ENCODE data around the gene SMIM35.

SMIM35 gene

GRCh38 chr11:118002541-118003423 is 84.0 kb downstream of the SMIM35 start:
- no peak for DNase-seq (ENCODE audit: low read depth)

DNA sequence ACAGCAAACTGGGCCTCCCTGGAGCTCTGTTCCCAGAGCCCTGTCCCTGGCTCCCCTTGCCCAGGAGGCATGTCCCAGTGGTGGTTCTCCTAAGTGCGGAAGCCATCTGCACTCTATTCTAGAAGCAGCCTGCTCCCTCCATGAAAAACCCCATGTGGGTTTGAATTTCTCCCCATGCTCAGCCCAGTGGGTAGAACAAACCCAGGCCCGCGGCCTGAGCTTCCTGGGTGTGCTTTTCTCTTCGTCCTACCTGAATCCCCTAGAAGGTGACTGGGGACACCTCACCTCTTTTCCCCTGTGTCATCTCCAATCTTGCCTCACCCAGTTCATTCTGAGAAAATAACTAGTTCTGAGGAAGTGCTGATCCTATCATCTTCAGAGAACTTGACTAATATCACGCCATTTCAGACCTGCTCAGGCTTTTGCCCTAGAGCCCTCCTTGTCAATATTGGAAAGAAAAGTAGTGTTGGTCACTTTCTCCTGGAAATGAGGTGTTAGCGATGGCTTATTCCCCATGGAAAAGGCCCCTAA is 84.7 kb downstream of the SMIM35 start:
- no peak for DNase-seq (ENCODE audit: low read depth)

DNA sequence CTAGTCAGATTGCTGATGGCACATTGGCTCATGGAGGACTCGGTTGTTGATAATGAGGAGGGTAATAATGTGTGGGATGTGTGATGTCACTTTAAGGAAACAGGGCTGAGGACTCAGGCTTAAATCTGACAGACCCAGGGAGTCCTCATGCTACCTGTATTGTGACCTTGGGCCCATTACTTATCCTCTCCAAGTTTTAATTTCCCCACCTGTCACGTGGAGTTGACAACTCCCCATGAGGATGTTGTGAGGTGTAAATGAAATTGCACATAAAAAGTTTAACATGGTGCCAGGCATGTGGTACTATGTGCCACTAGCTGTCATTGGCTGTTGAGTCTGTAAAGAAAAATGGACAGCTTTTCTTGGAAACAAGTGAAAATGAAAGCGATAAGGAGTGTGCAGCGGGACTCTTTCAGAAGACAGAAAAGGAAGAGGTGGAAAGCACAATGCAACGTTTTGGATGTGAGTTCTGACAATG is 85.2 kb downstream of the SMIM35 start:
- DNase-seq (ENCODE audit: low read depth), result no peak

DNA sequence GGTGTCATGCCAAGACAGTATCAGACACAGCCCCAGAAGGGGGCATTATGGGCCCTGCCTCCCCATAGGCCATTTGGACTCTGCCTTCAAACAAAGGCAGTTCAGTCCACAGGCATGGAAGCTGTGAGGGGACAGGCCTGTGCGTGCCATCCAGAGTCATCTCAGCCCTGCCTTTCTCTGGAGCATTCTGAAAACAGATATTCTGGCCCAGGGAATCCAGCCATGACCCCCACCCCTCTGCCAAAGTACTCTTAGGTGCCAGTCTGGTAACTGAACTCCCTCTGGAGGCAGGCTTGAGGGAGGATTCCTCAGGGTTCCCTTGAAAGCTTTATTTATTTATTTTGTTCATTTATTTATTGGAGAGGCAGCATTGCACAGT is 85.9 kb downstream of the SMIM35 start:
- no peak for DNase-seq (ENCODE audit: low read depth)

- no peak for DNase-seq (ENCODE audit: low read depth)
Measured at GRCh38 chr11:118000067-118000849, 86.5 kb downstream of the SMIM35 start.

DNA sequence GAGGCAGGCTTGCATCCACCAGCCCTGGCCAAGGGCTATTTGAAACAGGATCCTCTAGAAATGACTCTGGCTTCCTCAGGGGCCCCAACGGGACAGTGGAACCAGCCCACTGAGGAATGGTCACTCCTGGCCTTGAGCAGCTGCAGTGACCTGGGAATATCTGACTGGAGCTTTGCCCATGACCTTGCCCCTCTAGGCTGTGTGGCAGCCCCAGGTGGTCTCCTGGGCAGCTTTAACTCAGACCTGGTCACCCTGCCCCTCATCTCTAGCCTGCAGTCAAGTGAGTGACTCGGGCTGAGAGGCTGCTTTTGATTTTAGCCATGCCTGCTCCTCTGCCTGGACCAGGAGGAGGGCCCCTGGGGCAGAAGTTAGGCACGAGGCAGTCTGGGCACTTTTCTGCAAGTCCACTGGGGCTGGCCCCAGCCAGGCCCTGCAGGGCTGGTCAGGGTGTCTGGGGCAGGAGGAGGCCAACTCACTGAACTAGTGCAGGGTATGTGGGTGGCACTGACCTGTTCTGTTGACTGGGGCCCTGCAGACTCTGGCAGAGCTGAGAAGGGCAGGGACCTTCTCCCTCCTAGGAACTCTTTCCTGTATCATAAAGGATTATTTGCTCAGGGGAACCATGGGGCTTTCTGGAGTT is 87.3 kb downstream of the SMIM35 start:
- DNase-seq (ENCODE audit: low read depth), result no peak

DNA sequence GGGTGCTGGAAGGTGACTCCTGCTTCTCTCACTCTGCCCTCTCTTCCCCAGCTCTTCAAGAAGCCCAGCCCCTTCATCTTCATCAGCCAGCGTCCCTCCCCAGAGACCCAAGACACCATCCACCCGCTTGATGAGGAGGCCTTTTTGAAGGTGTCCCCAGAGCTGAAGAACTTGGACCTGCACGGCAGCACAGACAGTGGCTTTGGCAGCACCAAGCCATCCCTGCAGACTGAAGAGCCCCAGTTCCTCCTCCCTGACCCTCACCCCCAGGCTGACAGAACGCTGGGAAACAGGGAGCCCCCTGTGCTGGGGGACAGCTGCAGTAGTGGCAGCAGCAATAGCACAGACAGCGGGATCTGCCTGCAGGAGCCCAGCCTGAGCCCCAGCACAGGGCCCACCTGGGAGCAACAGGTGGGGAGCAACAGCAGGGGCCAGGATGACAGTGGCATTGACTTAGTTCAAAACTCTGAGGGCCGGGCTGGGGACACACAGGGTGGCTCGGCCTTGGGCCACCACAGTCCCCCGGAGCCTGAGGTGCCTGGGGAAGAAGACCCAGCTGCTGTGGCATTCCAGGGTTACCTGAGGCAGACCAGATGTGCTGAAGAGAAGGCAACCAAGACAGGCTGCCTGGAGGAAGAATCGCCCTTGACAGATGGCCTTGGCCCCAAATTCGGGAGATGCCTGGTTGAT is 88.0 kb downstream of the SMIM35 start:
- no peak for DNase-seq (ENCODE audit: low read depth)

DNA sequence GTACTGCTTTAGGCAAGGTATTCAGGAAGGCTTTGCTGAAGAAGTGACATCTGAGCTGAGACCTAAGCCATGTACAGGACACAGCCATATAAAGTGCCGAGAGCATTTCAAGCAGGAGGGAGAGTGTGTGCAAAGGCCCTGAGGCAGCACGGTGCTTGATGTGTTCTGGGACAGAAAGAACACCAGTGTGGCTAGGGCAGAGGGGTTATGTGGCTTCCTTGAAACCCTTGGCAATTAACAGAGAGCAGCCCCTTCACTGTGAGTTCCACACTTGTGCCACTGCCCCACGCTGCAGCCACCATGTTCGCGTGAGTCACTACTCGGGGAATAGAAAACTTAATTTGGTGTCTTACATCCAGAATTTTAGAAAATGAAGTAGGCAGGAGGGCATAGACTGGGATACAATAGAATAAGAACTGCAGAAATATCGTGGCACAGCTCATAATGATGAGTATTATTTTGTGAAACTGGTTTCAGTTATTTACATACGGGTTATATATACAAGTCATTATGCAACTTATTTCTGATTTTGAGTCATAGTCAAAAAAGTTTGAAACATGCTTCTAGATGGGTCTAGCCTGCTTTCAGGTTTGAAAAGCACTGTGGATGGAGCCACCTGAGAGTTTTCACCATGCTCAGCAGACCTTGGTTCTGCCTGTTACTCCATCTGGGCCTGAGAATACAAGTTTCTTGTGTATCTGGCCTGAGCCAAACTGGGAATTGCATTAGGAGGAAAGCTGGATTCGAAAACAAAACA is 88.8 kb downstream of the SMIM35 start:
- DNase-seq (ENCODE audit: low read depth), result no peak

DNA sequence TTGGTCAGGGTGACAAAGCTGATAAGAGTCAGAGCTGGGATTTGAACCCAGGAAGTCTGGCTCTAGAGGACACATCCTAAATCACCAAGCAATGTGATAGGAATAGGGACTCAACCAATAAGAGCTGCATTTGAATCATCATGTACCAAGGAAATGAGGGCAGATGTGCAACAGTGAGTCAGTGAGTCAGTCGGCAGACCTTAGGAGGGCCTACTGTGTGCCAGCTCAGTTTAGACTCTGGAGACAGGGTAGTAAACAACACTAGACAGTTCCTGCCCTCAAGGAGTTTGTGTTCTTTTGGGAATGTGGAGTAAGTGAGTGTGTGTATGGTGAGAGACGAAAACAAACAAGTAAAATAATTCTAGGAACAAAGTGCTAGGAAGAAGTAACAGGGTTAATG is 89.4 kb downstream of the SMIM35 start:
- no peak for DNase-seq (ENCODE audit: low read depth)

GRCh38 chr11:117996058-117996457 is 90.7 kb downstream of the SMIM35 start:
- DNase-seq (ENCODE audit: low read depth), result no peak

- DNase-seq (ENCODE audit: low read depth), result no peak
Measured at GRCh38 chr11:117995472-117995871, 91.3 kb downstream of the SMIM35 start.

- DNase-seq (ENCODE audit: low read depth), result no peak
Measured at GRCh38 chr11:117993988-117994745, 92.6 kb downstream of the SMIM35 start.

DNA sequence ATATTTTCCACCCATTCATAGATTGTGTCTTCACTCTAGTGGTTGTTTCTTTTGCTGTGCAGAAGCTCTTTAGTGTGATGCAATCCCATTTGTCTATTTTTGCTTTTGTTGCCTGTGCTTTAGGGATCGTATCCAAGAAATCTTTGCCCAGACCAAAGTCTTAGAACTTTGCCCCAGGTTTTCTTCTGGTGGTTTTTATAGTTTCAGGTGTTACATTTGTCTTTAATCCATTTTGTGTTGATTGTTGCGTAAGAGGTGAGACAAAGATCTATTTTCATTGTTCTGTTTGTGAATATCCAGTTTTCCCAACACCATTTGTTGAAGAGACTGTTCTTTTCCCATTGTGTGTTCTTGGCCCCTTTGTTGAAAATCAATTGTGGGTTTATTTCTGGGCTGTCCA is 94.1 kb downstream of the SMIM35 start:
- no peak for DNase-seq (ENCODE audit: low read depth)

DNA sequence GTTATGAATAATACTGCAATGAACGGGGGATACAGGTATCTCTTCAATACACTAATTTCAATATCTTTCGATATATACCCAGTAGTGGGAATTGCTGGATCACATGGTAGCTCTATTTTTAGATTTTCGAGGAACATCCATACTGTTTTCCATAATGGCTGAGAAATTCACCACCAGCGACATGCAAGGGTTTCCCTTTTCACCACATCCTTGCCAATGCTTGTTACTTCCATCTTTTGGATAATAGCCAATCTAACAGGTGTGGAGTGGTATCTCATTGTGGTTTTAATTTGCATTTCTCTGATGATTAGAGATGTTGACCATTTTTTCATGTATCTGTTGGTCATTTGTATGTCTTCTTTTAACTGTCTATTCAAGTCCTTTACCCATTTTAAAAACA is 94.6 kb downstream of the SMIM35 start:
- DNase-seq (ENCODE audit: low read depth), result no peak

- DNase-seq (ENCODE audit: low read depth), result no peak
Measured at GRCh38 chr11:117989351-117990102, 97.2 kb downstream of the SMIM35 start.

DNA sequence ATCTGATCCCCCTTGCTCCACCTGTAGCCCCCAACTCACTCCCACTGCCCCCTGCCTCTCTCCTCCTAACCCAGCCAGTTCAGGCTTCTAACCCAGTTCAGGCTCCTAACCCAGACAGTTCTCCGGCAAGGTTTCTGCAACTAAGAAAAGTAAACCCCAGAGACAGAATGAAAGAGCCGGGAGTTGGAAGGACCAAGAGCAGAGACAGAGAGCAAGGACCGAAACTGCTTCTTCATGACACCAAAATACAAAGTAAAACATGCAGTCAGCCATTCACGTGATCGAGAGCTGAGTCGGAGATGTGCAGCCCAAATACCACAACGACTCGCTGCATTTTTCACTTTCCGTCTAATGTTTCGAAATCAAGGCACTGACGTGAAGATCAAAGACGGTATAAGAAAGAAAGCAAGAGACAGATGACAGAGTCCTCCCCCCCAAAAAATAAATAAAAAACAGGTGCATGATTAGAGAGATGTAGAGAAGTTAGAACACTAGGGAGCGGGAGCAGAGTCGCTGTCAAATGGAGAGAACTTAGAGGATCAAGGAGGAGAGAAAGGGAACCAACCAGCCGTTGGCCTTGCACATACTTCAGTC is 99.7 kb downstream of the SMIM35 start:
- DNase-seq (ENCODE audit: low read depth), result no peak

DNA sequence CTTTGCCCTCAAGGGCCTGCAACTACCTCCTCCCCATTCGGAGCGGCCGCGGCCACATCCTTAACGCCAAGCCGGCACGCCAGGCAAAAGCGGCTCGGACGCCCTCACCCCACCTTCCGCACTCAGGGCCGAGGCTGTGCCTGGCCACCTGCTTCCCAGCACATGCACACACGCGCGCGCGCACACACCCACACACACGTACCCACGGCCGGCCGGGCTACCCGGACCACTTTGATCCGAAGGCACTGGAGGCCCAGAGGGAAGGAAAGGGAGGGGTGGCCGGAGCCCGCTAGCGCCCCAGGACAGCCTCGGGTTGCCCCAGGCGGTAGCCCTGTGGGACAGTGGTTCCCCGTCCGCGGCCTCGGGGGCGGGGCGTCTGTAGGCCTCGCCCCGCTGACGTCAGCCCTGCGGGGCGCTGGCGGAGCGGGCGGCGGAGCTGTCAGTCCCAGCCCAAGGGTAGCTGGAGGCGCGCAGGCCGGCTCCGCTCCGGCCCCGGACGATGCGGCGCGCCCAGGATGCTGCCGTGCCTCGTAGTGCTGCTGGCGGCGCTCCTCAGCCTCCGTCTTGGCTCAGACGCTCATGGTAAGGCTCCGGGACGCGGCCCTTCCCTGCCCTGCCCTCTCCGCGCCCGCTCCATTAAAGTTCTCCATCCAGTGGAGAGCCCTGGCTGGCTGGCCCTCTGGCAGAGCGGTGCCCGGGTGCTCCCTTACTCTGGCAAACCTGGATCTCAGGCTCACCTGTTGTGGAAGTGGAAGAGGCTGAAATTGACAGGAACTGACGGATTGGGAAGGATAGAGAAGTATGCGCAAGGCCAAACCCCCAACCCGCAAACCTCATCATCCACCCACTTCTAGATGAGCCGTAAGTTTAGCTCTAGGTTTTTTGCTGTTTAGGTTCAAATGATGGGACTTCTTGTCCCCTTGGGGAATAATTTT is 100.5 kb downstream of the SMIM35 start, which contains the start of gene IL10RA:
TSS of gene IL10RA (plus strand) at position 442 of the 935 bp plus-strand sequence. CDS start at position 516, 74 bp downstream.
- DNase-seq (ENCODE audit: low read depth), result no peak

- DNase-seq (ENCODE audit: low read depth), result no peak
Measured at GRCh38 chr11:117984476-117984875, 102.3 kb downstream of the SMIM35 start.

Measured in HS-27A (cell line).